ENCODE data around the gene ADCY3.

Gene ADCY3

DNA sequence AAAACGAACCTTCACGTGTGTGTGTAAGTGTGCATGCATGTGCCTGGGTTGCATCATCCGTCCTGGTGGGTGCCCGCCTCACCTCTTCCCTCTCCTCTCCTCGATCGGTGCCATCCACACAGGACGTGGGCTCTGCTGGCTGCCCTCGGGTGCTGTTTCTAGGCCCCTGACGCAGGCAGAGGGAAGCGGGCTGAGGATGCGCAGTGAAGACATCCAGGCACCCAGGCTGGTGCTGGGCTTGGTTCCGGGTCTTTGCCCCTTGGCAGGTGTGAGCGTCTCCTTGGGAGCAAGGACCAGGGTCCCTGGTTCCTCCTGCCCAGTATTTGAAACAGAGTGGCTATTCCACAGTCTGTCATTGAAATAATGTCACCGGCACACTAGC lies 6.2 kb upstream of the ADCY3 start:
- DNase-seq (ENCODE audit: low read depth in 4 of 4, low spot score in 1 of 4) = no peak

DNA sequence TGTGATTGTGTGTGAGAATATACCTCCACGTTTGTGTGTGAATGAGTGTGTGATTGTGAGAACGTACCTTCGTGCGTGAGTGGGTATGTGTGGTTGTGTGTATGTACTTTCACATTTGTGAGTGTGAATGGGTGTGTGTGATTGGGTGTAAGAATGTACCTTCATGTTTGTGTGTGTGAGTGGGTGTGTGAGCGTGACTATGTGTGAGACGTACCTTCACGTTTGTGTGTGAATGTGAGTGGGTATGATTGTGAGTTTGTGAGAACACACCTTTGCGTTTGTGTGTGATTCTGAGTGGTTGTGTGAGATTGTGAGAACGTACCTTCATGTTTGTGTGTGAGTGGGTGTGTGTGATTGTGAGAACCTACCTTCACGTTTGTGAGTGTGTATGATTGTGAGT lies 5.8 kb upstream of the ADCY3 start:
- no peak for DNase-seq (ENCODE audit: low read depth in 4 of 4, low spot score in 1 of 4)

DNA sequence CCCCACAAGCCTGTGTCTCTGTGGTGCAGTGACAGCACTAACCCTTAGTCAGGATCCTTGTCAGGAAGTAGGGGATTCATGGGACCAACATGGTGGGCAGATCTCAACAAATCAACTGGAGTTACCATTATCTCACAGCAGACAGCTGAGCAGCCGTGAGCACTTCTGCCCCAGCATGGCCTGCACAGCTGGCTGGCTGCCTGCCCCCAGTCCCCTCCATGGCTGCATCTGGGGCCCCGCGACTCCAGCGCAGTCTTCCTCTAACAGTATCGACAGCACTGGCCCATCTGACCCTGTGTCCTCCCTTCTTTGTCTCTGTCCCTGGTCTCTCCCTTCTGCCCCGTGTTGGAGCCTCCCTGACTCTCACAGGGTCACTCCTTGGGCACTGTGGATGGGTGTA lies 4.7 kb upstream of the ADCY3 start:
- DNase-seq (ENCODE audit: low read depth in 4 of 4, low spot score in 1 of 4) = no peak

DNA sequence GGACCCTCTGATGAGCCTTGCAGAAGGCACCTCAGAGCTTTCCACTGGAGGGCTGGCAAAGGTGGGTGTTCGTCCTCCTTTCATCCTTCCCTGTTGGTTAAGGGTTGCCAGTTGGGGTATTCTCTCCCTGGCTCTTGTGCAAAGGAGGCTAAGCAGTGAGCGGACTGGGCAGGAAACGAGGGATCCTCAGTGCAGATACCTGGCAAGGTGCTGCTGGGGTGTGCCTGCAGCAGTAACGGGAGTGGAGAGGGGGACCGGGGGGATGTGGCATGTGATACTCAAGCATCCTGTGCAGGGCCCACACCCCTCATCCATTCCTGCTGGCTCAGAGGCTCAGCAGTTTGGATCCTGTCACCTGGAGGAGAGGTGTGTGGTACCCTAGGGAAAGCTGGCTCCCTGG lies 4.2 kb upstream of the ADCY3 start:
- DNase-seq (ENCODE audit: low read depth in 4 of 4, low spot score in 1 of 4) = no peak

DNA sequence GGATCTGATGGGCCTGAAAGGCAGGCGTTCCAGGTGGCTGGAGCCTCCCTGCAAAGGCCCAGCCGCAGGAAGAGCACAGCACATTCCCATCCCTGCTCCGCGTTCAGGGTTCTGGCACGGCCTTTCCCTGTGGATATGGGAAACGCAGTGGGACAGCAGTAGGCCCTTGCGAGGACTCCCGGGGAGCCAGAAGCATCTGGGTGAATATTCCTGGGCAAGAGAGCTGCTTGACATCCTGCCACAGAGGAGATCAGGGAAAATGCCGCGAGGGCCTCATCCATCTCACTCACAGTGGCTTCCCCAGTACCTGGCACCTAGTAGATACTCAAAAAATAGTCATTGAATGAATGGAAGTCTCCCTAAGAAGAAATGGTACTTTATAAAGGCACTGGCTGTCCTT lies 3.1 kb upstream of the ADCY3 start:
- no peak for DNase-seq (ENCODE audit: low read depth in 4 of 4, low spot score in 1 of 4)

DNA sequence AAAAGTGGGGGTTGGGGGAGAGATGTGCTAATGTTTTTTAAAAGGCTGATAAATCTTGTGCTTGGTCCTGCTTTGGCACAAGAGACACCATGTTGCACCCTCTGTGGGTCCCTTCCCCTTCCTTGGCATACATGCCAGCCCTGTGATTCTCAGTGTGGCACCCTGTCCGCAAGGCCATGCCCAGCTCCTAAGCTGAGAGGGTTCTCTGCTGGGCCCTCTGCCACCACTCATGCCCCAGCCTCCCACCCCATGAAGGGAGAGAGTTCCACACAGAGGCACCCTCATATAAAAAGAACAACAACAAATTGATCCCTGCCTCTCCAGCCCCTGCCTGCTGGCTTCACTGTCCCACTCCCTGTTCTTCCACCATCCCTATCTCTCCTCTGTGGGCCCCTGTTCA lies 2.5 kb upstream of the ADCY3 start:
- no peak for DNase-seq (ENCODE audit: low read depth in 4 of 4, low spot score in 1 of 4)

DNA sequence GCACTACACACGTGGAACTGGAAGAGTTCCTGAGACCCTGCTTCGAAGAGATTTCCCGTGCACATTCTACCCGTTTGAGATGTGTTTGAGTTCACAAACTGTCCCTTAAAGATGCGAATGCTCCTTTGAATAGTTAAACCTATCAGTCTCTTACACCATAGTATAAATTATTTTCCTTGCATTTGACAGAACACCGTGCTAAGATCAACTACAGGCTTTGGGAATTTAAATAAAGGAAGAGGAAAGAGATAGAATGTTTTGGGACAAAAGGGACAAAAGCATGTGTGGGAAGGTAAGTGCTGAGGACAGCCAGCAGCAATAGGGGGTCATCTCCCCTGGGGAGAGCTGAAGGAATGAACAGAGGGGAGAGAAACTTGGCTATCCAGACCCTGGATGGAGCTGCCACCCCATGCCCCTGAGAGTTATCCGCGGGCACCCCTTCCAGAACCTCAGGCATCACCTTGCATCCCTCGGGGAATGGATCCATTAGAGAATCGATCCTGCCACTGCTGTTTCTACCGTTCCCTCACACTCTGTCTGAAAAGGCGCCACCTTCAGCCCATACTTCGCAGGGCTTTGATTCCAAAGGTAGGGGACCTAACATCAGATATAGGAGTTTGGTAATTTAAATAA lies 888 bp upstream of the ADCY3 start:
- no peak for DNase-seq (ENCODE audit: low read depth in 4 of 4, low spot score in 1 of 4)

DNA sequence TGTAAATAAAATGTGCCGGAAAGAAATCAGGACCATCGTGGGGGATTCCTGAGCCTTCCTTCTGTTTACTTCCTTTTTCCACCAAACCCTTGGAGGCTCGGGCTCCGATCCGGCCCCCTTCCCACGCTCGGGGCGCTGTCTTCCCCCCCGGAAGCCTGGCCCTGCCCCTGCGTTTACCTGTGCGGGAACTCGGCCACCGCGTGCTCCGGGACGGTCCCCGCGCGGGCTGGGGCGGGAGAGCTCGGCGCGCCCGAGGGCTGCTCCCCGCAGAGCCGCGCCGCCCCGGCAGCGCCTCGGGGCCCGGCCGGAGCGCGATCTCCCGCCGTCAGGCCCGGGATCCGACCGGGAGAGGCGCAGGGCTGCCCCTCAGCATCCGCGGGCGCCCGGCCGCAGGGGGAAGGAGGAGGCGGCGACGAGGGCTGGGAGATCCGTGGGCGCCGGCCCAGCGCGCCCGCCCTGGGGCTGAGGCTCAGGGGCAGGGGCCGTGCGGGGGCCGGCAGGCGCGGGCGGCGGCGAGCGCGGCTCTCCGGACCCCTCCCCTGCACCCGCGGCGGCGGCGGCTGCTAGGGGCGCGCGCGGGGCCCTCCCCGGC lies 435 bp downstream of the ADCY3 start:
- no peak for DNase-seq (ENCODE audit: low read depth in 4 of 4, low spot score in 1 of 4)

DNA sequence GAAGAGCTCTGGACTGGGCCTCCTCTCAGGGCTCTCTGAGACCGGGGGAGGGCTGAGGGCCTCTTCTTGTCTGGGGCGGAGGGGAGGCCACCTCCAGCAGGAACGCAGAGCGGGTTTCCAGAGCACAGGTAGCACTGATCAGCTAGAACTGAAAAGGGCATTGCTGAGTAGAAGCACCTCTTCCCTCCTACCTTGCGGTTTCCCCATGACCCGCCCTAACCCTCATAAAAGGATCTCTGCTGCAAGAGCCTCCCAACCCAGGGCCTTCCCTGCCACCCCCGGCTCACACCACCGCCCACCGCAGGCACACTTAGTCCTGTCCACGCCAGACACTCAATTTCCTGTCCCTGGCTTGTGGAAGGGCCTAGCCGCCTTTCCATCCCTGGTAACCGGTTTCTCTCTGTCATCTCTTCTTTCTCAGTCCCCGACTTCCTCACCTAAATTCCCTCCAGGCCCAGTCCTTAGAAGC lies 966 bp downstream of the ADCY3 start:
- DNase-seq (ENCODE audit: low read depth in 4 of 4, low spot score in 1 of 4) = peak in 2 of 4 experiments; percentile 20 to 54

DNA sequence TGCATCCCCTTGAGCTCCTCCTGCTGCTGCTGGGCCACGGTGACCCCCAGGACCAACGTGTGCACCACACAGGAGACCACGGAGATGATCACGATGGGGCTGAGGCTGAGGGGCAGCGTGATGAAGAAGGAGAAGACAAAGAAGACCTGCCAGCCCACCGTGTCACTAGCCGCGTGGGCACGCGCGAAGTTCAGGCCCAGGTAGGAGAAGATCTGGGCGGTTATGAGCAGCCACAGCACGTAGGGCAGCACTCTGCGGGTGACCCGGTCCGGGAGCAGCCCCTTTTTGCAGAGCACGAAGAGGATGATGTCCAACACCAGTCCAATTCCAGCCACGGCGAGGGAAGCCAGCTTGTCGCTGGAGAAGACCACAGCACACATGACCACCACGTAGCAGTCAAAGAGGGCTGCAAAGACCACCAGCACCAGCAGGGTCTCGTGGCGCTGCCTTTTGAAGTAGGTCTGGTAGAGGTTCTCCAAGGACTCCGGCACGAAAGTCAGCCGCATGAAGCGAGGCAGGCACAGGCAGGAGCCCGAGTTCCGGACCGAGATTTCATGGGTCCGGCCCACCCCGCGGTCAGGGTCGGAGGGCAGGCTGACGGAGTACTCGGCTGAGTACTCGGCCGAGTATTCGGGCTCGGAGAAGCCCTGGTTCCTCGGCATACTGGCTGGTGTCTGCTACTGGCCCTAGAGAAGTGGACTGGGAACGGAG lies 1.6 kb downstream of the ADCY3 start:
- DNase-seq (ENCODE audit: low read depth in 4 of 4, low spot score in 1 of 4) = no peak

DNA sequence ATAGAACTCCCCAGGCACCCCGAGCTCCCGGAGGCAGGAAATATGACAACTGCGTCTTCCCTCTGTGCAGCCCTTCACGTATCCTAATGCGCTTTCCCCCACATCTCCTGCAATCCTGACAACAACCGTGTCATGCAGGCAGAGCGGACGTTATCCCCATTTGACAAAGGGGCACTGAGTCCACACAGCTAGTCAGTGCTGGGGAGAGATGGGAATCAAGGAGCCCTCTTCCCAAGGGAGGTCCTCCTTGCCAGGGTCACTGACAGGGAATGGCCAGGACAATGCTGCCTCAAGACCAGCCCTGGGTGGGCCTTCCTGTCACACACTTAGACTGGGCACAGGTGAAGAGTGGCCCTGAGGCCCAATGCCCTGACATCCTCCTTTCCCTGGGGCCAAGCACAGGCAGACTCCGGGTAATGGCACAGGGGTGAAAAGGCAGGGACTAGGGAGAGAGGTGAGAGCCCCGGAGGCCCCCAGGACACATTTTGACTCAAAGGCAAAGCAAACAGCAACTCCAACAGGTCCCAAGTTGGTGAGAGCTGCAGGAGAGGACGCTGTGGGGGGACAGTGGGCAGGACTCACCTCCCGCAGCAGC lies 2.2 kb downstream of the ADCY3 start:
- DNase-seq (ENCODE audit: low read depth in 4 of 4, low spot score in 1 of 4) = no peak

DNA sequence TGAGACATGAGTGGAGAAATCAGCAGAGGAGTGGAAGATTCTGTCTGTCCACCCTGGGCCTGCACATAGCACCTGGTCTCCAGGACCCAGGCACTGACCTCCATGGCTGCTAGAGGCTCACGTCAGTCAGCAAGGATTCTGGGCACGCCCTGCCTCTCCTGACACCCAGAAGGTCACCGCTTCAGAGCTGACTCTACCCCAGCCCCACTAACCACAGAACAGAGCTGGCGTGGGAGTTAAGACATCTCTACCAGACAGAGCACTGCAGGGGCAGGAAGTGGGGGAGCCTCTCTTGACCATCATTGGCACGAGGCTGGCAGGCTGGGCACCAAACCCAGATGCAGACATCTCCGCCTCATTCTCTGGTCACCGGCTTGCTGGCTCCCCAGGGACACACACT lies 3.0 kb downstream of the ADCY3 start:
- DNase-seq (ENCODE audit: low read depth in 4 of 4, low spot score in 1 of 4) = no peak

DNA sequence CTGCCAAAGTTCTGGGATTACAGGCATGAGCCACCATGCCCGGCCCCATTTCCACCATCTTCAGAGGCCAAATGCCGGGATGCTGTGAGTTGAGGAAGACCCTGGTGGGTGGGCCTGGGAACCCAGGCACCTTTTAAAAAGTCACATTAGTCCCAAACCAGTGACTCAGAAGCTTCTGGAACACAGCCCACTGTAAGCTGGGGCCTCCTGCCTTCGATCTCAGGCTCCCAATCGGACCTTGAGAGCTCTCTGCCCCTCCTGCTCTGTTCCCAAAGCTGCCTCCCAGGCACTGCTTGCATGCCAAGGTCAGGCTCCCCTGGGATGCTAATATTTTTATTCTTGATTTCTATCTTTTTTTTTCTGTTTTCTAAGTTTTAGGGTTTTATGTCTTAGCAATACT lies 4.2 kb downstream of the ADCY3 start:
- DNase-seq (ENCODE audit: low read depth in 4 of 4, low spot score in 1 of 4) = no peak

DNA sequence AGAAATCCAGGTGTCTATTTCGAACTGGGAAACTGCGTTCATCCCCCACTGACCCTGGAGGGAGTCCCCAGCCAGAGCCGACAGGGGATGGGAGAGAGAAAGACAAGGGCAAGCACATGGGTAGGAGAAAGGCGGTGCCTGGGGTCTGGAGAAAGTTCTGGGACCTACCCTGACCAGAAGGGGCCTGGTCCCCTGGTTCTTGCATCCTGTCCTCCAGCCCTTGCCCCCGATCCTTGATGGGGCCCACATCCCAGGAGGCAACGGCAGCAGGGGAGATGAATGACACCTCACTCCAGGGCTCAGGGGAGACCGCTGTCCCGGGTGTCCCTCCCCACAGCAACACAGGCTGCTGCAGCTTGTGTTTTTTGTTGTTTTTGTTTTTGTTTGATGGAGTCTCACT lies 4.9 kb downstream of the ADCY3 start:
- DNase-seq (ENCODE audit: low read depth in 4 of 4, low spot score in 1 of 4) = no peak

DNA sequence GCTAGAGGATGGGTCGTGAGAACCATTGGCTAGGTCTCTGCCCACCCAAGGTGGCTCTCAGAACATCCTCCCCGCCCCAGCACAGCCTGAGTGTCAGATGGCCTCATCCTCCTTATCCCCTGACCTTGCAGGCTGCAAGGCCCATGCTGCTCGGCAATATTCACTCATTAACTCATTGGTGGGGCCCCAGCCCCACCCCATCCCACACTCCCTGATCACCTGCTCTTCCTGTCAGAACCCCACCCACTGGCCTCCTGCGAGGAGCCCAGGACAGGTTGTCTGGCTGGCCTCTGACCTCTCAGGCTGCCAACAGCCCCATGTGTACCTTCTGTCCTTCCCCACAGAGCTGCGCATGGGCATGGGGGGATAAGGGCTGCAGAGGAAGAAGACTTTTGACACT lies 5.3 kb downstream of the ADCY3 start:
- no peak for DNase-seq (ENCODE audit: low read depth in 4 of 4, low spot score in 1 of 4)

DNA sequence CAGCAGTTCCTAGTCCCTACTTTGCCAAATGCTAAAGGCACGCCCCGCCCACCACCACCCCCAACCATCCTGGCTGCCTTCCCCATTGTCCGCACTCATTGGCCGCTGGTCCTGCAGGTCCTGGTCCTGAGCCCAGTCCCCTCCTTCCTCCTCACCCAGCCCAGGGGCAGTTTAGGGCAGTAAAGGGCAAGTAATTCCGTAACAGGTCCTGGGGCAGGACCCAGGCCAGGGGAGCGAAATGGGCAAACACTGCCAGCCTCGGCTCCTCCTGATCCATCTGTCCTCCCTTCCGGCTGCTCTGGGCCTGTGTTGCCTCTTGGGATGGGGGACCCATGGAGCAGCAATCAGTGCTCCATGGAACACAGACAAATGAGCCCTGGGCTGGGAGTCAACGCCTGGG lies 6.1 kb downstream of the ADCY3 start:
- no peak for DNase-seq (ENCODE audit: low read depth in 4 of 4, low spot score in 1 of 4)

DNA sequence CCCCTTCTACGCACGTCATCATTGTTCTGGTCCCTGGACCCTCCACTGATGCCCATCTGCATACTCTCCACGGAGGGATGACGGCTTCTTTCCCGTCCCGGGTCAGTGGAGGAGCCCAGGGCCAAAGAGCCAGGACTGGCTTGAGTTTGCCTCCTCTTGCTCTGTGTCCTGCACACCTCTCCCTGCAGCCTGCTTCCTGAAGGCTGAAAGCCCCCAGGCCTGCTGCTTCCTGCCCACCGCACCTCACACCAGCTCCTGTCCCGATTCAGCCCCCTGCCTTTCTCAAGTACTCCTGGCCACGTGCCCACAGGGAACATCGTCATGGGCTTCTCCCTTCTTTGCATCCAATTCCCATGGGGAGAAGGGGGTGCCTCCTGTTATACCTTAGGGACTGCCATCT lies 7.1 kb downstream of the ADCY3 start:
- no peak for DNase-seq (ENCODE audit: low read depth in 4 of 4, low spot score in 1 of 4)

DNA sequence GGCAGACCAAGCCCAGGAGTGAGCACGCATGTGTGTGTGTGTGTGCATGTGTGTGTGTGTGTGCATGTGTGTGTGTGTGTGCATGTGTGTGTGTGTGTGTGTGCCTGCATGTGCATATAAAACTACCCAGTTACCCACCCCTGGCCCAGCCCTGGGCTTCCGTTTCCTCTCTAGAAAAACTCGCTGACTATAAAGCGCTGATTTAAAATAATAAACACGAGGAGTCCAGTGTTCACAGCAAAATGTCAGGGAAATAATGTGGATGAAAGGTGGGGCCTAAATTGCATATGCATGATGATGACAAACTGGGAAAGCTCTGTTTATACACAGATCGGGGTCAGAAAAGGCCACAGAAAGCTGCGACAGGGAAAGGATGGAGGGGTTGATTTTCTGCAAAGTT lies 7.5 kb downstream of the ADCY3 start:
- DNase-seq (ENCODE audit: low read depth in 4 of 4, low spot score in 1 of 4) = no peak

DNA sequence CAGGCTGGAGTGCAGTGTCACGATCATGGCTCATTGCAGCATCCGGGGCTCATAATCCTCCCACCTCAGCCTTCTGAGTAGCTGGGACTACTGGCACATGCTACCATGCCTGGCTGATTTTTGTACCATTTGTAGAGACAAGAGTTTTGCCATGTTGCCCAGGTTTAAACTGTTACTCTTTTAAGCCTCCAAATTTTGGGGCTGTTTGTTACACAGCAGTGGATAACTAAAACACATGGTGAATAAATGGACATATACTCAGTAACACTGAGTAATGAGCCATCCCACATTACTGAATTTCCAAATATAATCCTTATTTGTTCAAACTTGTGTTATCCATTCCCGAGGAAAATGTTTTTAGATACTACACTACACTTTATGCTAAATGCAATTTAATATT lies 9.8 kb downstream of the ADCY3 start:
- DNase-seq (ENCODE audit: low read depth in 4 of 4, low spot score in 1 of 4) = no peak

DNA sequence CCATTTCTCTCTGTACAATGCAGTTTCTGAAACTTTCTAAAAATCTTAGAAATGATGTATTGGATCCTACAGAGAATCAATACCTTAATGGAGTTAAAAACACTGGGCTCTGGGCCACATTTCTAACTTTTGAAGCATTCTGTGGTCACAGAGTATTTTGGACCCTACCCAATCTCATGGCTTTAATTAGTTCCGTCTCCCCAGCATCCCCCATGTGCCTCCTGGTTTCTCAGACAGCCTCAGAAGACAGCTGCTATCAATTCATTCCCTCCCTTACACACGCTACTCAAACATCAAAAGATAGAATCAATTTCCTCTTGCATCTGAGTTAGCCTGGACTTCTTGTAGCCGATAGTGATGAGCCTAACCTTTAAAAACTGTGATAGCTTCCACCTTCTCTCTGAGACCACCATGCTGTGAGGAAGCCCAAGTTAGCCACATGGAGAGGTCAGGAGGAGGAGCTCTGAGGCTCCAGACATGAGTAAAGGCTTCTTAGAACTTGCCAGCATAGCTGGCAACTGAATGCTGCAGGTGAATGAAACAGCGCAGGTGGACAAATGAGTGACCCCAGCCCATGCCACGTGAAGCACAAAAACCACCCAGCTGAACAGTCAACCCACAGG lies 10.4 kb downstream of the ADCY3 start:
- no peak for DNase-seq (ENCODE audit: low read depth in 4 of 4, low spot score in 1 of 4)

DNA sequence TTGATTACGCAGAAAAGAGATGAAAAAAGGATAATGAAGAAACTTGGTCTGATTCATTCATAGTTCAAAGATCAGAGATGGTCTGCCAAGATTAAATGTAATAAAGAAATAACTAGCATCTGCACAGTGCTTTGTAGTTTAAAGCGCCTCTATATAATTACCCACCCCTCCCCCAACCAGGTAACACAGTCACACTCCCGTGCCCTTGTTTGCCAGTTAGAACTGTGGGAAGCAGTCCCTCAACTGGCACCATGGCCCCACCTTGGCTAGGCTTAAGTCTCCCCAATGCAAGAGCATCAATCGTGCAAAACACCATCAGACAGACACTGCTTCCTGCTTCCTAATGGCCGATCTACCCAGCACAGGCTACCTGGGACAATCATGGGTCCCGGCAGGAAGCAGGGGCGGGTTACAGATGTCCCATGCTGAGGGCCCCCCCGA lies 11.6 kb downstream of the ADCY3 start:
- no peak for DNase-seq (ENCODE audit: low read depth in 4 of 4, low spot score in 1 of 4)

DNA sequence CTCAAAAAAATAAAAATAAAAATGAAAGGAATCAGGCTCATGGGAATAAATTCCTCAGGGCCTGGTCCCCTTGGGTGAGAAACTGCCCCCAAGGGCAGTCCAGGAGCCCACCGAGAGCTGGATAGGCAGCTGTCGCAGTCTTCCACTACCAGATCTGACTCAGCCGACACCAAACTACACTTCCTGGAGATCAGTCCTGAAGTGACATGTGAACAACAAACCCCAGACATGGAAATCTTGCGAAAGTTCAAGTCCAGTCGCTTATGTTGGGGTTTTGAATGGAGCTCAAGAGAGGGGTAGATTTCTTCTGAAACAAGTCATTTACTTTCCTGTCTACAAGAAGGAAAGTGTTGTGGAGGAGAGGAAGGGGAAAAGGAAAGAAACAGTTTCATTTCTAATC lies 12.9 kb downstream of the ADCY3 start:
- no peak for DNase-seq (ENCODE audit: low read depth in 4 of 4, low spot score in 1 of 4)
